IMR-90 (cell line): ENCODE measurements around the gene CERS5. TPM values are rescaled to one million over a fixed set of nuclear protein-coding genes. Genes with fewer than 3 reads are reported as not detected.

ENCODE experiments used
- ATAC-seq: fragments of 200-7000 bp; cut with Tn5 transposase; 2 replicates; pipeline ENCODE4 v1.9.1; 2020; ENCODE audit warnings: low read depth, mild to moderate bottlenecking, moderate library complexity
- BruUV-seq: library from RNA; stranded (reverse); fragments of 400-500 nt; replicated peaks from 2 replicates; lab custom pipeline; 2021; lab: Mats Ljungman, UMichigan
- CTCF ChIA-PET: fragments of 300-600 bp; formaldehyde crosslinking; extraction: SDS; loops from one replicate; lab custom pipeline; 2021; ENCODE audit warnings: antibody characterized with exemption; lab: Yijun Ruan, JAX
- POLR2A ChIA-PET: fragments of 300-600 bp; sonication (Branson Sonifier 250); formaldehyde crosslinking; loops from one replicate; lab custom pipeline; 2022; ENCODE audit warnings: antibody characterized with exemption; ENCODE audit not compliant: unreplicated experiment; lab: Charles Lee
- DNase-seq: peaks from one replicate; pipeline ENCODE4 v3.0.0; 2013
- H2AFZ ChIP-seq: replicated peaks from 2 replicates; pipeline ENCODE3; 2013; ENCODE audit warnings: low read length, mild to moderate bottlenecking; ENCODE audit not compliant: poor library complexity
- H2AK5ac ChIP-seq: 2 replicates; pipeline ENCODE4 v1.6.1; 2013; ENCODE audit warnings: low read depth, low read length, inconsistent platforms
- H2AK9ac ChIP-seq: replicated peaks from 2 replicates; pipeline ENCODE3; 2013; ENCODE audit warnings: mild to moderate bottlenecking, low read depth, low read length, moderate library complexity; ENCODE audit not compliant: poor library complexity
- H2BK120ac ChIP-seq: 2 replicates; pipeline ENCODE4 v1.6.1; 2013; ENCODE audit warnings: low read depth, low read length, inconsistent platforms
- H2BK15ac ChIP-seq: 3 replicates; pipeline ENCODE4 v1.6.1; 2013; ENCODE audit warnings: low read depth, low read length, inconsistent platforms
- H2BK20ac ChIP-seq: 2 replicates; pipeline ENCODE4 v1.6.1; 2013; ENCODE audit warnings: low read depth, mild to moderate bottlenecking, inconsistent platforms, low read length, moderate library complexity
- H2BK5ac ChIP-seq: 2 replicates; pipeline ENCODE4 v1.6.1; 2013; ENCODE audit warnings: mild to moderate bottlenecking, low read depth, low read length, inconsistent platforms; ENCODE audit not compliant: poor library complexity, severe bottlenecking
- H3K14ac ChIP-seq: replicated peaks from 2 replicates; pipeline ENCODE4 v1.6.1; 2013; ENCODE audit warnings: low read depth, low read length, inconsistent platforms
- H3K18ac ChIP-seq: 2 replicates; pipeline ENCODE4 v1.6.1; 2013; ENCODE audit warnings: low read depth, low read length, control low read depth
- H3K23ac ChIP-seq: 2 replicates; pipeline ENCODE4 v1.6.1; 2013; ENCODE audit warnings: low read depth, low read length, inconsistent platforms
- H3K27ac ChIP-seq: 2 replicates; pipeline ENCODE4 v1.5.1; 2013; ENCODE audit warnings: mild to moderate bottlenecking, control low read depth, low read length; ENCODE audit not compliant: insufficient read depth
- H3K27me3 ChIP-seq: 2 replicates; pipeline ENCODE4 v1.6.1; 2013; ENCODE audit warnings: low read length; ENCODE audit not compliant: control insufficient read depth, insufficient read depth
- H3K36me3 ChIP-seq: 2 replicates; pipeline ENCODE4 v1.6.1; 2013; ENCODE audit warnings: low read length, mixed read lengths; ENCODE audit not compliant: control insufficient read depth, insufficient read depth
- H3K4ac ChIP-seq: 2 replicates; pipeline ENCODE4 v1.6.1; 2013; ENCODE audit warnings: low read depth, low read length, inconsistent platforms
- H3K4me1 ChIP-seq: 2 replicates; pipeline ENCODE4 v1.6.1; 2013; ENCODE audit warnings: low read length, mixed read lengths; ENCODE audit not compliant: control insufficient read depth, insufficient read depth
- H3K4me2 ChIP-seq: 2 replicates; pipeline ENCODE4 v1.6.1; 2013; ENCODE audit warnings: low read depth, mild to moderate bottlenecking, control low read depth, low read length, moderate library complexity
- H3K4me3 ChIP-seq: 2 replicates; pipeline ENCODE4 v1.5.1; 2013; ENCODE audit warnings: low read depth, mild to moderate bottlenecking, control low read depth, low read length, moderate library complexity; ENCODE audit not compliant: insufficient read depth
- H3K56ac ChIP-seq: 2 replicates; pipeline ENCODE4 v1.6.1; 2013; ENCODE audit warnings: low read length, inconsistent platforms; ENCODE audit not compliant: insufficient read depth; ENCODE audit errors: extremely low read depth
- H3K79me1 ChIP-seq, 2 experiments: 2 replicates each; pipeline ENCODE4 v1.6.1; 2013; ENCODE audit warnings: low read length in 2 of 2, inconsistent platforms in 1 of 2, low read depth in 1 of 2
- H3K9ac ChIP-seq: 2 replicates; pipeline ENCODE4 v1.6.1; 2013; ENCODE audit warnings: low read depth, low read length, control low read depth
- H3K9me1 ChIP-seq: 2 replicates; pipeline ENCODE4 v1.6.1; 2013; ENCODE audit warnings: low read length, inconsistent platforms; ENCODE audit not compliant: insufficient read depth
- H3K9me3 ChIP-seq: 2 replicates; pipeline ENCODE4 v1.6.1; 2013; ENCODE audit warnings: low read length; ENCODE audit not compliant: control insufficient read depth, insufficient read depth
- H4K20me1 ChIP-seq: 2 replicates; pipeline ENCODE4 v1.6.1; 2013; ENCODE audit warnings: low read length, inconsistent platforms; ENCODE audit not compliant: insufficient read depth
- H4K5ac ChIP-seq: 2 replicates; pipeline ENCODE4 v1.6.1; 2013; ENCODE audit warnings: mild to moderate bottlenecking, low read depth, low read length, control low read depth
- H4K8ac ChIP-seq, 2 experiments: 2 replicates each; pipeline ENCODE4 v1.6.1; 2013; ENCODE audit warnings: low read depth in 2 of 2, low read length in 2 of 2, control low read depth in 1 of 2, inconsistent platforms in 1 of 2
- H4K91ac ChIP-seq: 2 replicates; pipeline ENCODE4 v1.6.1; 2013; ENCODE audit warnings: low read depth, low read length, inconsistent platforms; ENCODE audit not compliant: insufficient read depth
- CEBPB ChIP-seq: IDR thresholded peaks from 2 replicates; pipeline ENCODE4 v1.6.1; 2012; ENCODE audit warnings: low read depth, low read length, improper control_type of control experiment
- CHD1 ChIP-seq: IDR thresholded peaks from 2 replicates; pipeline ENCODE4 v1.6.1; 2012; ENCODE audit warnings: low read depth, low read length, improper control_type of control experiment
- CTCF ChIP-seq: conservative IDR thresholded peaks from 2 replicates; pipeline ENCODE4 v1.5.1; 2012; ENCODE audit warnings: mild to moderate bottlenecking, low read depth, low read length, improper control_type of control experiment
- MAFK ChIP-seq: IDR thresholded peaks from 2 replicates; pipeline ENCODE4 v1.6.1; 2012; ENCODE audit warnings: low read depth, low read length, improper control_type of control experiment
- RAD21 ChIP-seq: IDR thresholded peaks from 2 replicates; pipeline ENCODE4 v1.6.1; 2012; ENCODE audit warnings: low read length, improper control_type of control experiment
- RCOR1 ChIP-seq: IDR thresholded peaks from 2 replicates; pipeline ENCODE4 v1.6.1; 2012; ENCODE audit warnings: mild to moderate bottlenecking, low read length, improper control_type of control experiment; ENCODE audit not compliant: insufficient replicate concordance
- RFX5 ChIP-seq: IDR thresholded peaks from 2 replicates; pipeline ENCODE4 v1.8.0; 2012; ENCODE audit warnings: low read depth, mild to moderate bottlenecking, low read length, moderate library complexity
- WGBS, 2 experiments: methylation state at CpG; one replicate each; pipeline versions ENCODE4 v1.1.5 to v1.1.7; 2013; ENCODE audit warnings: missing lambda C conversion rate in 2 of 2; ENCODE audit not compliant: insufficient read length in 1 of 2; ENCODE audit errors: extremely low coverage in 2 of 2; 5-methylcytosine and 5-hydroxymethylcytosine counted together
- dilution Hi-C: fragments of 300-500 bp; cut with HindIII; formaldehyde crosslinking; loops from one replicate; pipeline ENCODE4 v1.14.3; 2018; ENCODE audit warnings: low sequenced_read_pairs; ENCODE audit not compliant: unreplicated experiment
- in situ Hi-C: fragments of 300-500 bp; cut with MboI; formaldehyde crosslinking; loops from 3 replicates; pipeline ENCODE4 v1.14.3; 2019; ENCODE audit warnings: low sequenced_read_pairs, inconsistent platforms, mixed read lengths
- intact Hi-C: fragments of 100-400 bp; cut with micrococcal nuclease; formaldehyde crosslinking; loops from 2 replicates; pipeline ENCODE4 v1.10.0; 2022
- polyA plus RNA-seq, 3 experiments: library from polyadenylated mRNA; depleted of rRNA; stranded (reverse); fragments of >200 nt; gene quantifications; 2 replicates each; pipeline ENCODE4 v1.2.3, GENCODE V29; 2012; ENCODE audit warnings: low replicate concordance in 1 of 3
- total RNA-seq: library from RNA; depleted of rRNA; stranded (reverse); fragments of >200 nt; gene quantifications from 2 replicates; pipeline ENCODE4 v1.2.3, GENCODE V29; 2012

Gene CERS5
- total and polyA plus RNA-seq, 2 of the 4 experiments (the other 2 are of a cell fraction), result 40.3 to 60.3 TPM

- in situ Hi-C loops (no loop called here), dilution Hi-C loops (no loop called here), intact Hi-C loops (no loop called here)
- Histone ChIP-seq H3K14ac (no peak overlapping the region), H2AK5ac (no peak overlapping the region), H4K5ac (no peak overlapping the region), H3K9me3 (no peaks in the 10 kb centered on the region), H4K91ac (no peak overlapping the region), H3K27ac (no peak overlapping the region), H3K9ac (no peak overlapping the region), H3K4ac (no peak overlapping the region; the same call in 1 of the 2 replicates), H3K18ac (no peak overlapping the region), H2BK15ac (no peak overlapping the region), H3K4me3 (no peak overlapping the region), H4K8ac (no peak overlapping the region), H3K79me1 (peaks cover 4 to 31% of the 10 kb centered on the region in 2 experiments), H4K20me1 (peaks cover 11% of the 10 kb centered on the region), H3K23ac (no peak overlapping the region), H2BK120ac (no peak overlapping the region), H2AFZ (no peak overlapping the region), H3K9me1 (no peaks in the 10 kb centered on the region), H2AK9ac (peak overlapping the region; percentile 35), H2BK5ac (no peak overlapping the region), H3K56ac (no peak overlapping the region), H3K36me3 (peaks cover 9% of the 10 kb centered on the region), H3K27me3 (no peaks in the 10 kb centered on the region), H3K4me1 (peaks cover 4% of the 10 kb centered on the region), H2BK20ac (no peak overlapping the region), H3K4me2 (no peak overlapping the region)
- POLR2A ChIA-PET, result no interaction called here
- no CpG with 5 or more reads among the region's 7 CpGs for WGBS, 2 experiments
- no peak for DNase-seq
- no peak for TF ChIP-seq CHD1
- no peak for TF ChIP-seq RAD21
- TF ChIP-seq RCOR1, result no peak
- TF ChIP-seq MAFK, result no peak
- no peak for TF ChIP-seq CTCF
- TF ChIP-seq CEBPB, result no peak
- TF ChIP-seq RFX5, result no peak
- no peak for ATAC-seq
- BruUV-seq, result no TSS peak
- CTCF ChIA-PET, result interaction anchor here (0.6 kb wide), 1 partner anchor 75 kb away, joined by 3 read pairs; no protein-coding TSS in a partner anchor
Observed at GRCh38 chr12:50082644-50083043, 84.5 kb downstream of the CERS5 start.
